Measurements from ENCODE around the gene TXLNG. TPM values are rescaled to one million over a fixed set of nuclear protein-coding genes. Genes with fewer than 3 reads are reported as not detected.

The TXLNG gene
- total and polyA plus RNA-seq, 2 donors (not counting 1 experiment from before 2014, with no cell fraction given), result 12.5 to 13.1 TPM

- H4K20me1 ChIP-seq (ENCODE audit: control insufficient read depth, insufficient read depth, low read length, poor library complexity, severe bottlenecking), result no peaks in the 10 kb centered on the region
- no peaks in the 10 kb centered on the region for H3K27me3 ChIP-seq (replicated peaks in 1 of 4; ENCODE audit: control extremely low read depth in 1 of 4, control insufficient read depth in 3 of 4, insufficient read depth in 4 of 4, low read length in 3 of 4)
- no CpG with 5 or more reads among the region's 1 CpG for WGBS (ENCODE audit: insufficient coverage)
- no peak overlapping the region for H3K27ac ChIP-seq (ENCODE audit: low read length in 2 of 2)
- no peak for TF ChIP-seq CTCF (IDR thresholded peaks at IDR 0.05)
- no peak for TF ChIP-seq EZH2 (IDR thresholded peaks at IDR 0.05; ENCODE audit: borderline replicate concordance, insufficient read depth, low read depth, low read length, poor library complexity, severe bottlenecking)
- Mint-ChIP-seq H3K4me3 (no peak overlapping the region), H3K9me3 (ENCODE audit: insufficient read depth) (no peaks in the 10 kb centered on the region), H3K4me1 (no peaks in the 10 kb centered on the region), H3K27me3 (no peaks in the 10 kb centered on the region), H3K27ac (no peak overlapping the region)
- no peaks in the 10 kb centered on the region for H3K4me1 ChIP-seq (ENCODE audit: control insufficient read depth in 2 of 2, insufficient read depth in 2 of 2, low read length in 2 of 2)
- DNase-seq, result no peak
- no peak overlapping the region for H3K4me2 ChIP-seq (replicated peaks; ENCODE audit: low read depth, low read length, poor library complexity, severe bottlenecking)
- ChIA-PET CTCF (no interaction called here), POLR2A (no interaction called here)
- ATAC-seq (ENCODE audit: low read depth), result no peak
- H3K4me3 ChIP-seq (ENCODE audit: control extremely low read depth in 1 of 5, extremely low read depth in 1 of 5, insufficient read depth in 1 of 5, low read depth in 2 of 5, low read length in 4 of 5), result no peak overlapping the region
- no peak overlapping the region for H3K9ac ChIP-seq (ENCODE audit: low read length)
- H3K79me2 ChIP-seq (ENCODE audit: control insufficient read depth, insufficient read depth, low read length), result no peaks in the 10 kb centered on the region
- intact Hi-C loops (cut with micrococcal nuclease), result no loop called here
- peaks cover 0 to 6% of the 10 kb centered on the region in 2 experiments for H3K36me3 ChIP-seq (replicated peaks in 1 of 2; ENCODE audit: control extremely low read depth in 1 of 2, control insufficient read depth in 1 of 2, extremely low read depth in 1 of 2, insufficient read depth in 2 of 2, low read length in 1 of 2)
- H2AFZ ChIP-seq (ENCODE audit: insufficient read depth, low read depth, low read length, poor library complexity, severe bottlenecking), result no peak overlapping the region
- no peaks in the 10 kb centered on the region for H3K9me3 ChIP-seq (ENCODE audit: control extremely low read depth in 1 of 3, control insufficient read depth in 2 of 3, insufficient read depth in 1 of 3, low read length in 2 of 3)
Observed at GRCh38 chrX:16762579-16762978, 23.7 kb upstream of the TXLNG start.

- CTCF ChIA-PET, result no interaction called here
- POLR2A ChIA-PET, result no interaction called here
Observed at GRCh38 chrX:16765594-16765993, 20.7 kb upstream of the TXLNG start.

More at GRCh38 chrX:16765594-16765993, 20.7 kb upstream of the TXLNG start:
- no peaks in the 10 kb centered on the region for H3K36me3 ChIP-seq (replicated peaks in 1 of 2; ENCODE audit: control extremely low read depth in 1 of 2, control insufficient read depth in 1 of 2, extremely low read depth in 1 of 2, insufficient read depth in 2 of 2, low read length in 1 of 2)
- H4K20me1 ChIP-seq (ENCODE audit: control insufficient read depth, insufficient read depth, low read length, poor library complexity, severe bottlenecking), result no peaks in the 10 kb centered on the region
- H3K27ac ChIP-seq (ENCODE audit: low read length in 2 of 2), result no peak overlapping the region
- no peaks in the 10 kb centered on the region for H3K9me3 ChIP-seq (ENCODE audit: control extremely low read depth in 1 of 3, control insufficient read depth in 2 of 3, insufficient read depth in 1 of 3, low read length in 2 of 3)
- H3K9ac ChIP-seq (ENCODE audit: low read length), result no peak overlapping the region
- Mint-ChIP-seq H3K27ac (no peak overlapping the region), H3K9me3 (ENCODE audit: insufficient read depth) (no peaks in the 10 kb centered on the region), H3K4me3 (no peak overlapping the region), H3K27me3 (no peaks in the 10 kb centered on the region), H3K4me1 (no peaks in the 10 kb centered on the region)
- TF ChIP-seq CTCF (IDR thresholded peaks at IDR 0.05) (no peak), EZH2 (IDR thresholded peaks at IDR 0.05; ENCODE audit: borderline replicate concordance, insufficient read depth, low read depth, low read length, poor library complexity, severe bottlenecking) (no peak)
- H3K4me2 ChIP-seq (replicated peaks; ENCODE audit: low read depth, low read length, poor library complexity, severe bottlenecking), result no peak overlapping the region
- intact Hi-C loops (cut with micrococcal nuclease), result no loop called here
- no peak overlapping the region for H2AFZ ChIP-seq (ENCODE audit: insufficient read depth, low read depth, low read length, poor library complexity, severe bottlenecking)
- no peaks in the 10 kb centered on the region for H3K27me3 ChIP-seq (replicated peaks in 1 of 4; ENCODE audit: control extremely low read depth in 1 of 4, control insufficient read depth in 3 of 4, insufficient read depth in 4 of 4, low read length in 3 of 4)
- H3K4me1 ChIP-seq (ENCODE audit: control insufficient read depth in 2 of 2, insufficient read depth in 2 of 2, low read length in 2 of 2), result no peaks in the 10 kb centered on the region
- no peaks in the 10 kb centered on the region for H3K79me2 ChIP-seq (ENCODE audit: control insufficient read depth, insufficient read depth, low read length)
- ATAC-seq (ENCODE audit: low read depth) (no peak), DNase-seq (no peak)
- WGBS (ENCODE audit: insufficient coverage), result no CpG with 5 or more reads among the region's 2 CpGs
- H3K4me3 ChIP-seq (ENCODE audit: control extremely low read depth in 1 of 5, extremely low read depth in 1 of 5, insufficient read depth in 1 of 5, low read depth in 2 of 5, low read length in 4 of 5), result no peak overlapping the region

All from B cell (primary cell).